Lower leg skin (tissue), 3 donors: ENCODE results near the gene FIZ1.

Experiments used
- POLR2A ChIP-seq, 2 donors: fragments of 450-650 bp; IDR thresholded peaks; one replicate each; pipeline ENCODE4 v1.6.1; 2016 to 2017; ENCODE audit warnings: antibody characterized with exemption in 2 of 2, mild to moderate bottlenecking in 1 of 2, moderate library complexity in 1 of 2
- TF ChIP-seq, protein P1 (sequence below), 3 donors: fragments of 450-650 bp; IDR thresholded peaks; one replicate each; pipeline ENCODE4 v1.5.1; 2016; ENCODE audit warnings: antibody characterized with exemption in 3 of 3, mild to moderate bottlenecking in 3 of 3, moderate library complexity in 2 of 3

DNA sequence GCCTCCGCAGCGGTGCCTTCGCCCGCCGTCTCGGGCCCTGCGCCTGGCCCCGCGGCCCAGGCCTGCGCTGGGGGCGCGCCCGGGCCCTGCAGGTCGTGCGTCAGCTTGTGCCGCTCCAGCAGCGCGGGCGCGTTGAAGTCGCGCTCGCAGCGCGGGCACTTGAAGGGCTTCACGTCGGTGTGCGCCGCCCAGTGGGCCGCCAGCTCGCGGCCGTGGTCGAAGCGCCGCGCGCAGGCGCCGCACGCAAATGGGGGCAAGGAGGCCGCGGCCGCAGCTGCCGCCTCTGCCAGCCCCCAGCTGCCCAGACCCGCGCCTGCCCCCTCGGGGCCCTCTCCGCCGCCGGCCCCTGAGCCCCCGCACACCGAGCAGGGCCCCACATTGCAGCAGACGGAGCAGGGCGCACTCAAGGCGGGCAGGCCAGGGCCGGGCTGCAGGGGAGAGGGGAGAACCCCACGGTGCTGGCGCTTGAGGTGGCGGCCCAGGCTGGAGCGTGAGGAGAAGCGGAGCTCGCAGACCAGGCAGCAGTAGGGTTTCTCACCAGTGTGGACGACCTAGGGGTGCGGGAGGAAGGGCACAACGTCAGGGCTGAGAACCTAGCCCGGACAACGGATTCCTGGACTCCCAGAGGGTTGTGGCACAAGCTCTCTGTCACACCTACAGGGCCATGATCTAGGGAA lies 6.1 kb downstream of the FIZ1 start:
- TF ChIP-seq POLR2A (IDR thresholded peaks at IDR 0.05): no peak
- TF ChIP-seq, protein P1, sequence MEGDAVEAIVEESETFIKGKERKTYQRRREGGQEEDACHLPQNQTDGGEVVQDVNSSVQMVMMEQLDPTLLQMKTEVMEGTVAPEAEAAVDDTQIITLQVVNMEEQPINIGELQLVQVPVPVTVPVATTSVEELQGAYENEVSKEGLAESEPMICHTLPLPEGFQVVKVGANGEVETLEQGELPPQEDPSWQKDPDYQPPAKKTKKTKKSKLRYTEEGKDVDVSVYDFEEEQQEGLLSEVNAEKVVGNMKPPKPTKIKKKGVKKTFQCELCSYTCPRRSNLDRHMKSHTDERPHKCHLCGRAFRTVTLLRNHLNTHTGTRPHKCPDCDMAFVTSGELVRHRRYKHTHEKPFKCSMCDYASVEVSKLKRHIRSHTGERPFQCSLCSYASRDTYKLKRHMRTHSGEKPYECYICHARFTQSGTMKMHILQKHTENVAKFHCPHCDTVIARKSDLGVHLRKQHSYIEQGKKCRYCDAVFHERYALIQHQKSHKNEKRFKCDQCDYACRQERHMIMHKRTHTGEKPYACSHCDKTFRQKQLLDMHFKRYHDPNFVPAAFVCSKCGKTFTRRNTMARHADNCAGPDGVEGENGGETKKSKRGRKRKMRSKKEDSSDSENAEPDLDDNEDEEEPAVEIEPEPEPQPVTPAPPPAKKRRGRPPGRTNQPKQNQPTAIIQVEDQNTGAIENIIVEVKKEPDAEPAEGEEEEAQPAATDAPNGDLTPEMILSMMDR (IDR thresholded peaks at IDR 0.05): no peak
